WTC11 (cell line): ENCODE measurements around the gene SMIM44. TPM values are rescaled to one million over a fixed set of nuclear protein-coding genes. Genes with fewer than 3 reads are reported as not detected.

ENCODE experiments used
- ATAC-seq: fragments of 200-7000 bp; cut with Tn5 transposase; 2 replicates; pipeline ENCODE4 v1.10.0; 2021; ENCODE audit warnings: mild to moderate bottlenecking, moderate library complexity
- CTCF ChIA-PET: fragments of 300-600 bp; sonication (Branson Sonifier 250); formaldehyde crosslinking; loops from one replicate; lab custom pipeline; 2021; ENCODE audit warnings: antibody characterized with exemption; lab: Charles Lee
- POLR2A ChIA-PET: fragments of 350-600 bp; sonication (Branson Sonifier 250); formaldehyde crosslinking; loops from one replicate; lab custom pipeline; 2021; ENCODE audit warnings: antibody characterized with exemption; lab: Charles Lee
- DNase-seq: peaks from one replicate; pipeline ENCODE4 v3.0.0; 2021; ENCODE audit warnings: low spot score
- H3K27ac Mint-ChIP-seq: 2 replicates; pipeline ENCODE4 v1.8.0; 2021; ENCODE audit warnings: mixed read lengths
- H3K27me3 Mint-ChIP-seq: 2 replicates; pipeline ENCODE4 v1.8.0; 2021; ENCODE audit warnings: low read depth, mild to moderate bottlenecking, moderate library complexity, mixed read lengths
- H3K36me3 Mint-ChIP-seq: 2 replicates; pipeline ENCODE4 v1.8.0; 2021; ENCODE audit warnings: mixed read lengths
- H3K4me1 Mint-ChIP-seq: 2 replicates; pipeline ENCODE4 v1.8.0; 2022; ENCODE audit warnings: mixed read lengths
- H3K4me3 Mint-ChIP-seq: 2 replicates; pipeline ENCODE4 v1.8.0; 2021; ENCODE audit warnings: mild to moderate bottlenecking, moderate library complexity, mixed read lengths
- H3K9me3 Mint-ChIP-seq: 2 replicates; pipeline ENCODE4 v1.8.0; 2021; ENCODE audit warnings: mixed read lengths
- ATF6 ChIP-seq: sonication (generic); formaldehyde crosslinking; IDR thresholded peaks from 2 replicates; pipeline ENCODE4 v1.8.1; 2023; ENCODE audit warnings: mild to moderate bottlenecking, missing genetic modification reagents
- ETV6 ChIP-seq: sonication (generic); formaldehyde crosslinking; IDR thresholded peaks from 2 replicates; pipeline ENCODE4 v1.8.1; 2022; ENCODE audit warnings: mild to moderate bottlenecking, missing genetic modification reagents
- GABPB1 ChIP-seq: sonication (generic); formaldehyde crosslinking; IDR thresholded peaks from 2 replicates; pipeline ENCODE4 v1.8.1; 2023; ENCODE audit warnings: mild to moderate bottlenecking, missing genetic modification reagents
- GRHL2 ChIP-seq: fragments of 250-450 bp; sonication (Bioruptor Pico); IDR thresholded peaks from 2 replicates; pipeline ENCODE4 v1.8.0; 2022; ENCODE audit warnings: mild to moderate bottlenecking, moderate library complexity; ENCODE audit not compliant: insufficient replicate concordance, severe bottlenecking
- HMGXB4 ChIP-seq: sonication (generic); formaldehyde crosslinking; IDR thresholded peaks from 2 replicates; pipeline ENCODE4 v1.8.1; 2023; ENCODE audit warnings: mild to moderate bottlenecking, moderate library complexity, missing genetic modification reagents
- KAT7 ChIP-seq: sonication (generic); formaldehyde crosslinking; IDR thresholded peaks from 2 replicates; pipeline ENCODE4 v1.8.1; 2023; ENCODE audit warnings: missing genetic modification reagents, mild to moderate bottlenecking, borderline replicate concordance
- MLX ChIP-seq: sonication (generic); formaldehyde crosslinking; IDR thresholded peaks from 2 replicates; pipeline ENCODE4 v1.8.1; 2023; ENCODE audit warnings: mild to moderate bottlenecking, missing genetic modification reagents, moderate library complexity
- RELA ChIP-seq: sonication (generic); formaldehyde crosslinking; IDR thresholded peaks from 2 replicates; pipeline ENCODE4 v1.8.1; 2022; ENCODE audit warnings: missing genetic modification reagents, mild to moderate bottlenecking, borderline replicate concordance
- SOX15 ChIP-seq: fragments of 250-450 bp; sonication (Bioruptor Pico); IDR thresholded peaks from 2 replicates; pipeline ENCODE4 v1.9.0; 2021; ENCODE audit warnings: mild to moderate bottlenecking
- TCF7 ChIP-seq: sonication (generic); formaldehyde crosslinking; IDR thresholded peaks from 2 replicates; pipeline ENCODE4 v1.8.0; 2022; ENCODE audit warnings: mild to moderate bottlenecking, low read depth, missing genetic modification reagents, moderate library complexity
- TEAD1 ChIP-seq: sonication (generic); formaldehyde crosslinking; IDR thresholded peaks from 2 replicates; pipeline ENCODE4 v1.8.0; 2022; ENCODE audit warnings: mild to moderate bottlenecking, missing genetic modification reagents
- TEAD4 ChIP-seq: sonication (generic); formaldehyde crosslinking; IDR thresholded peaks from 2 replicates; pipeline ENCODE4 v1.8.0; 2022; ENCODE audit warnings: mild to moderate bottlenecking, missing genetic modification reagents
- ZNF317 ChIP-seq: sonication (generic); formaldehyde crosslinking; IDR thresholded peaks from 2 replicates; pipeline ENCODE4 v1.8.1; 2023; ENCODE audit warnings: low read depth, mild to moderate bottlenecking, moderate library complexity, missing genetic modification reagents, borderline replicate concordance
- total RNA-seq: library from RNA; stranded (reverse); gene quantifications from 3 replicates; pipeline ENCODE4 v1.2.3, GENCODE V29; 2021
- TF ChIP-seq, protein P1 (sequence below): fragments of 250-450 bp; sonication (Bioruptor Pico); IDR thresholded peaks from 2 replicates; pipeline ENCODE4 v1.9.0; 2021; ENCODE audit warnings: mild to moderate bottlenecking
- TF ChIP-seq, protein P2 (sequence below): sonication (generic); formaldehyde crosslinking; IDR thresholded peaks from 2 replicates; pipeline ENCODE4 v1.8.1; 2022; ENCODE audit warnings: missing genetic modification reagents, borderline replicate concordance
- TF ChIP-seq, protein P3 (sequence below): sonication (generic); formaldehyde crosslinking; conservative IDR thresholded peaks from 2 replicates; pipeline ENCODE4 v1.8.1; 2022; ENCODE audit warnings: mild to moderate bottlenecking, missing genetic modification reagents

The SMIM44 gene
- total RNA-seq, 1 experiment from 2014 or later, result not detected

GRCh38 chr19:3499738-3500428, 16.6 kb upstream of the SMIM44 start:
- Mint-ChIP-seq H3K36me3 (peaks cover 26% of the 10 kb centered on the region), H3K27ac (peak overlapping the region; percentile 83), H3K27me3 (no peaks in the 10 kb centered on the region), H3K4me3 (peak overlapping the region; percentile 91), H3K9me3 (no peaks in the 10 kb centered on the region), H3K4me1 (peaks cover 13% of the 10 kb centered on the region)
- peak; percentile 19 for ATAC-seq
- DNase-seq, result no peak
- ChIA-PET POLR2A (no interaction called here), CTCF (interaction anchor here (1.5 kb wide), 1 partner anchor 15 kb away, joined by 6 read pairs; no protein-coding TSS in a partner anchor)
- TF ChIP-seq KAT7 (CRISPR knock-in tag) (no peak), ATF6 (CRISPR knock-in tag) (no peak), RELA (no peak), ETV6 (CRISPR knock-in tag) (no peak), TCF7 (no peak), GRHL2 (CRISPR knock-in tag) (no peak), GABPB1 (CRISPR knock-in tag) (no peak), TEAD1 (CRISPR knock-in tag) (no peak), TEAD4 (CRISPR knock-in tag) (no peak), MLX (no peak), HMGXB4 (CRISPR knock-in tag) (no peak)
- TF ChIP-seq, protein P1, sequence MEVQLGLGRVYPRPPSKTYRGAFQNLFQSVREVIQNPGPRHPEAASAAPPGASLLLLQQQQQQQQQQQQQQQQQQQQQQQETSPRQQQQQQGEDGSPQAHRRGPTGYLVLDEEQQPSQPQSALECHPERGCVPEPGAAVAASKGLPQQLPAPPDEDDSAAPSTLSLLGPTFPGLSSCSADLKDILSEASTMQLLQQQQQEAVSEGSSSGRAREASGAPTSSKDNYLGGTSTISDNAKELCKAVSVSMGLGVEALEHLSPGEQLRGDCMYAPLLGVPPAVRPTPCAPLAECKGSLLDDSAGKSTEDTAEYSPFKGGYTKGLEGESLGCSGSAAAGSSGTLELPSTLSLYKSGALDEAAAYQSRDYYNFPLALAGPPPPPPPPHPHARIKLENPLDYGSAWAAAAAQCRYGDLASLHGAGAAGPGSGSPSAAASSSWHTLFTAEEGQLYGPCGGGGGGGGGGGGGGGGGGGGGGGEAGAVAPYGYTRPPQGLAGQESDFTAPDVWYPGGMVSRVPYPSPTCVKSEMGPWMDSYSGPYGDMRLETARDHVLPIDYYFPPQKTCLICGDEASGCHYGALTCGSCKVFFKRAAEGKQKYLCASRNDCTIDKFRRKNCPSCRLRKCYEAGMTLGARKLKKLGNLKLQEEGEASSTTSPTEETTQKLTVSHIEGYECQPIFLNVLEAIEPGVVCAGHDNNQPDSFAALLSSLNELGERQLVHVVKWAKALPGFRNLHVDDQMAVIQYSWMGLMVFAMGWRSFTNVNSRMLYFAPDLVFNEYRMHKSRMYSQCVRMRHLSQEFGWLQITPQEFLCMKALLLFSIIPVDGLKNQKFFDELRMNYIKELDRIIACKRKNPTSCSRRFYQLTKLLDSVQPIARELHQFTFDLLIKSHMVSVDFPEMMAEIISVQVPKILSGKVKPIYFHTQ, result no peak
- TF ChIP-seq, protein P2, sequence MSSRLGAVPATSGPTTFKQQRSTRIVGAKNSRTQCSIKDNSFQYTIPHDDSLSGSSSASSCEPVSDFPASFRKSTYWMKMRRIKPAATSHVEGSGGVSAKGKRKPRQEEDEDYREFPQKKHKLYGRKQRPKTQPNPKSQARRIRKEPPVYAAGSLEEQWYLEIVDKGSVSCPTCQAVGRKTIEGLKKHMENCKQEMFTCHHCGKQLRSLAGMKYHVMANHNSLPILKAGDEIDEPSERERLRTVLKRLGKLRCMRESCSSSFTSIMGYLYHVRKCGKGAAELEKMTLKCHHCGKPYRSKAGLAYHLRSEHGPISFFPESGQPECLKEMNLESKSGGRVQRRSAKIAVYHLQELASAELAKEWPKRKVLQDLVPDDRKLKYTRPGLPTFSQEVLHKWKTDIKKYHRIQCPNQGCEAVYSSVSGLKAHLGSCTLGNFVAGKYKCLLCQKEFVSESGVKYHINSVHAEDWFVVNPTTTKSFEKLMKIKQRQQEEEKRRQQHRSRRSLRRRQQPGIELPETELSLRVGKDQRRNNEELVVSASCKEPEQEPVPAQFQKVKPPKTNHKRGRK (CRISPR knock-in tag), result no peak

DNA sequence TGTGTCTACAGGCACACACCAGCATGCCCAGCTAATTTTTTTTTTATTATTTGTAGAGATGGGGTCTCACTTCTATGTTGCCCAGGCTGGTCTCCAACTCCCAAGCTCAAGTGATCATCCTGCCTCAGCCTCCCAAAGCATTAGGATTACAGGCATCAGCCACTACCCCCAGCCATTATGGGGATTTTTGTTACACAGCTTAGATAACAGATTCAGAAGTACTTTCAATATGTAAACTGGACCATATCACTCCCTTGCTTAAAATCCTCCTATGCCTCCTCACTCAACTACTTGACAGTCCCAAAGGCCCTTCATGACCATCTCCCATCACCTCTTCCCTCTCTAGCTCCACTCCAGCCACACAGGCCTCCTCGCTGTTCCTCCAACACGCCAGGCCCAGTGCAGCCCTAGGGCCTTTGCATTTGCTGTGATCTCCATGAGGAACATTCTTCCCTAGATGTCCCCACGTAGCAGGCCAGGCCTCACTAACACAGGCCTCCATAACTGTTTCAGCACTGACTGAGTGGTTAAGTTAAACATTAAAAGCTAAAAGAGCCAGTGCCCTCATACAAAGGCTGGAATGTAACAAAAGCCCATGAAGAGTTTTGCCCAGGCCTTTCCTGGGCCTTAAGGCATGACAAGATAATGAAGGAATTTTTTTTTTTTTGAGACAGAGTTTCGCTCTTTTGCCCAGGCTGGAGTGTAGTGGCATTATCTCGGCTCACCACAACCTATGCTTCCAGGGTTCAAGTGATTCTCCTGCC, 14.7 kb upstream of the SMIM44 start:
- Mint-ChIP-seq H3K4me1 (peaks cover 9% of the 10 kb centered on the region), H3K27ac (no peak overlapping the region), H3K9me3 (no peaks in the 10 kb centered on the region), H3K36me3 (peaks cover 27% of the 10 kb centered on the region), H3K27me3 (no peaks in the 10 kb centered on the region), H3K4me3 (no peak overlapping the region)
- ChIA-PET CTCF (no interaction called here), POLR2A (no interaction called here)
- ATAC-seq, result no peak
- no peak for DNase-seq
- TF ChIP-seq ZNF317 (CRISPR knock-in tag) (no peak), TEAD4 (CRISPR knock-in tag) (no peak), SOX15 (CRISPR knock-in tag) (no peak)
- TF ChIP-seq, protein P3, sequence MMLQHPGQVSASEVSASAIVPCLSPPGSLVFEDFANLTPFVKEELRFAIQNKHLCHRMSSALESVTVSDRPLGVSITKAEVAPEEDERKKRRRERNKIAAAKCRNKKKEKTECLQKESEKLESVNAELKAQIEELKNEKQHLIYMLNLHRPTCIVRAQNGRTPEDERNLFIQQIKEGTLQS (CRISPR knock-in tag), result no peak
